Ishikawa (cell line): ENCODE results near the gene MAP2K3.

ENCODE experiments used
- CEBPB ChIP-seq: IDR thresholded peaks from 2 replicates; pipeline ENCODE4 v1.6.1; 2012
- CREB1 ChIP-seq: IDR thresholded peaks from 2 replicates; pipeline ENCODE4 v1.6.1; 2012; ENCODE audit warnings: low read depth
- EGR1 ChIP-seq: IDR thresholded peaks from 2 replicates; pipeline ENCODE4 v1.6.1; 2012
- EP300 ChIP-seq: IDR thresholded peaks from 2 replicates; pipeline ENCODE4 v1.6.1; 2012; ENCODE audit warnings: borderline replicate concordance
- FOXM1 ChIP-seq: IDR thresholded peaks from 2 replicates; pipeline ENCODE4 v1.6.1; 2012; ENCODE audit warnings: low read depth, borderline replicate concordance
- MAX ChIP-seq: IDR thresholded peaks from 2 replicates; pipeline ENCODE4 v1.6.1; 2012
- RAD21 ChIP-seq: IDR thresholded peaks from 2 replicates; pipeline ENCODE4 v1.6.1; 2012; ENCODE audit warnings: low read depth
- REST ChIP-seq: IDR thresholded peaks from 2 replicates; pipeline ENCODE4 v1.6.1; 2012; ENCODE audit warnings: low read depth, mild to moderate bottlenecking
- TAF1 ChIP-seq: IDR thresholded peaks from 2 replicates; pipeline ENCODE4 v1.6.1; 2012; ENCODE audit warnings: low read depth, mild to moderate bottlenecking
- TCF12 ChIP-seq: IDR thresholded peaks from 2 replicates; pipeline ENCODE4 v1.6.1; 2012; ENCODE audit warnings: low read depth
- TEAD4 ChIP-seq: IDR thresholded peaks from 2 replicates; pipeline ENCODE4 v1.6.1; 2012
- USF1 ChIP-seq: IDR thresholded peaks from 2 replicates; pipeline ENCODE4 v1.6.1; 2012
- YY1 ChIP-seq: IDR thresholded peaks from 2 replicates; pipeline ENCODE4 v1.6.1; 2012; ENCODE audit warnings: low read depth
- ZBTB7A ChIP-seq: IDR thresholded peaks from 2 replicates; pipeline ENCODE4 v1.6.1; 2012; ENCODE audit warnings: low read depth

GRCh38 chr17:21363776-21364642, 79.5 kb downstream of the MAP2K3 start:
- TF ChIP-seq TAF1 (no peak), CREB1 (no peak), MAX (no peak), TEAD4 (no peak), REST (no peak), EP300 (no peak), RAD21 (no peak), USF1 (no peak), FOXM1 (no peak), YY1 (no peak), CEBPB (no peak), EGR1 (no peak), TCF12 (no peak), ZBTB7A (no peak)
